B cell (primary cell): ENCODE results near the gene USF1. TPM values are rescaled to one million over a fixed set of nuclear protein-coding genes. Genes with fewer than 3 reads are reported as not detected.

Experiments
- ATAC-seq: fragments of 200-7000 bp; cut with Tn5 transposase; one replicate; pipeline ENCODE4 v1.10.0; 2021; ENCODE audit warnings: low read depth, mild to moderate bottlenecking, moderate number of reproducible peaks, moderate library complexity
- CTCF ChIA-PET: fragments of 350-600 bp; sonication (Branson Sonifier 250); formaldehyde crosslinking; loops from one replicate; lab custom pipeline; 2021; ENCODE audit warnings: antibody characterized with exemption, inconsistent platforms; lab: Charles Lee
- POLR2A ChIA-PET: fragments of 350-600 bp; sonication (Branson Sonifier 250); formaldehyde crosslinking; loops from one replicate; lab custom pipeline; 2021; ENCODE audit warnings: antibody characterized with exemption; lab: Charles Lee
- DNase-seq: peaks from one replicate; pipeline ENCODE4 v3.0.0; 2013
- H2AFZ ChIP-seq: 2 replicates; pipeline ENCODE4 v1.6.1; 2012; ENCODE audit warnings: mild to moderate bottlenecking, low read depth, low read length; ENCODE audit not compliant: insufficient read depth, poor library complexity, severe bottlenecking
- H3K27ac ChIP-seq, 2 donors: 1 replicate in 1 of 2; 2 replicates in 1 of 2; pipeline ENCODE4 v1.5.1; 2012 to 2013; ENCODE audit warnings: low read length in 2 of 2, mild to moderate bottlenecking in 2 of 2, moderate library complexity in 1 of 2
- H3K27me3 ChIP-seq, 4 experiments: fragments of 200-600 bp in 1 of 4; sonication (generic) in 1 of 4; replicated peaks in 1 of 4; 1 replicate in 2 of 4; 2 replicates in 2 of 4; pipeline versions ENCODE4 v1.6.1 to v1.7.0; 2013 to 2016; ENCODE audit warnings: low read length in 3 of 4, mild to moderate bottlenecking in 2 of 4, mixed read lengths in 1 of 4, moderate library complexity in 1 of 4; ENCODE audit not compliant: insufficient read depth in 4 of 4, control insufficient read depth in 3 of 4; ENCODE audit errors: control extremely low read depth in 1 of 4
- H3K36me3 ChIP-seq, 2 experiments: replicated peaks in 1 of 2; 1 replicate in 1 of 2; 2 replicates in 1 of 2; pipeline versions ENCODE4 v1.6.1 to v1.7.1; 2013; ENCODE audit warnings: low read length in 1 of 2; ENCODE audit not compliant: insufficient read depth in 2 of 2, control insufficient read depth in 1 of 2; ENCODE audit errors: control extremely low read depth in 1 of 2, extremely low read depth in 1 of 2
- H3K4me1 ChIP-seq, 2 donors: fragments of 200-600 bp in 1 of 2; sonication (generic) in 1 of 2; 1 replicate in 1 of 2; 2 replicates in 1 of 2; pipeline versions ENCODE4 v1.5.1 to v1.6.1; 2013 to 2017; ENCODE audit warnings: low read length in 2 of 2; ENCODE audit not compliant: control insufficient read depth in 2 of 2, insufficient read depth in 2 of 2
- H3K4me2 ChIP-seq: replicated peaks from 2 replicates; pipeline ENCODE3; 2012; ENCODE audit warnings: mild to moderate bottlenecking, low read depth, low read length; ENCODE audit not compliant: poor library complexity, severe bottlenecking
- H3K4me3 ChIP-seq, 5 experiments: fragments of 200-600 bp in 1 of 5; sonication (generic) in 1 of 5; 1 replicate in 3 of 5; 2 replicates in 2 of 5; pipeline versions ENCODE4 v1.5.1 to v1.7.0; 2011 to 2016; ENCODE audit warnings: low read length in 4 of 5, mild to moderate bottlenecking in 4 of 5, low read depth in 2 of 5, control low read depth in 1 of 5, moderate library complexity in 1 of 5; ENCODE audit not compliant: insufficient read depth in 1 of 5; ENCODE audit errors: control extremely low read depth in 1 of 5, extremely low read depth in 1 of 5
- H3K79me2 ChIP-seq: fragments of 200-600 bp; sonication (generic); one replicate; pipeline ENCODE4 v1.6.0; 2016; ENCODE audit warnings: low read length; ENCODE audit not compliant: control insufficient read depth, insufficient read depth
- H3K9ac ChIP-seq: fragments of 200-600 bp; sonication (generic); 2 replicates; pipeline ENCODE4 v1.6.1; 2017; ENCODE audit warnings: mild to moderate bottlenecking, low read length, moderate library complexity
- H3K9me3 ChIP-seq, 3 donors: one replicate each; pipeline versions ENCODE4 v1.6.1 to v1.7.1; 2013; ENCODE audit warnings: low read length in 2 of 3; ENCODE audit not compliant: control insufficient read depth in 2 of 3, insufficient read depth in 1 of 3; ENCODE audit errors: control extremely low read depth in 1 of 3
- H4K20me1 ChIP-seq: 2 replicates; pipeline ENCODE4 v1.6.0; 2012; ENCODE audit warnings: mild to moderate bottlenecking, low read length; ENCODE audit not compliant: insufficient read depth, control insufficient read depth, poor library complexity, severe bottlenecking
- H3K27ac Mint-ChIP-seq: one replicate; pipeline ENCODE4 v1.8.0; 2021; ENCODE audit warnings: mixed read lengths
- H3K27me3 Mint-ChIP-seq: one replicate; pipeline ENCODE4 v1.8.0; 2021; ENCODE audit warnings: mixed read lengths
- H3K4me1 Mint-ChIP-seq: one replicate; pipeline ENCODE4 v1.8.0; 2021; ENCODE audit warnings: mixed read lengths
- H3K4me3 Mint-ChIP-seq: one replicate; pipeline ENCODE4 v1.8.0; 2021; ENCODE audit warnings: mixed read lengths
- H3K9me3 Mint-ChIP-seq: one replicate; pipeline ENCODE4 v1.8.0; 2022; ENCODE audit warnings: mixed read lengths; ENCODE audit not compliant: insufficient read depth
- EZH2 ChIP-seq: IDR thresholded peaks from 2 replicates; pipeline ENCODE4 v1.6.1; 2012; ENCODE audit warnings: borderline replicate concordance, low read depth, mild to moderate bottlenecking, moderate library complexity, low read length; ENCODE audit not compliant: insufficient read depth, poor library complexity, severe bottlenecking
- WGBS: methylation state at CpG from one replicate; pipeline ENCODE4 v1.1.5; 2013; ENCODE audit warnings: missing lambda C conversion rate; ENCODE audit not compliant: insufficient coverage; 5-methylcytosine and 5-hydroxymethylcytosine counted together
- intact Hi-C: fragments of 100-400 bp; cut with micrococcal nuclease; formaldehyde crosslinking; loops from one replicate; pipeline ENCODE4 v1.10.0; 2022
- polyA plus RNA-seq: library from polyadenylated mRNA; depleted of rRNA; stranded (reverse); fragments of >200 nt; gene quantifications from 2 replicates; pipeline ENCODE4 v1.2.3, GENCODE V29; 2012
- total RNA-seq, 2 donors: library from RNA; stranded (reverse); fragments of 120-200 nt in 1 of 2; gene quantifications; 1 replicate in 1 of 2; 2 replicates in 1 of 2; pipeline versions ENCODE4 v1.2.3 to v1.2.4, GENCODE V29; 2013 to 2022
- TF ChIP-seq, protein P1 (sequence below): fragments of 200-600 bp; IDR thresholded peaks from one replicate; pipeline ENCODE4 v1.8.0; 2022; ENCODE audit warnings: antibody characterized with exemption, mild to moderate bottlenecking

Gene USF1
- total and polyA plus RNA-seq, 2 donors (not counting 1 experiment from before 2014, with no cell fraction given) = 192 to 249 TPM

DNA sequence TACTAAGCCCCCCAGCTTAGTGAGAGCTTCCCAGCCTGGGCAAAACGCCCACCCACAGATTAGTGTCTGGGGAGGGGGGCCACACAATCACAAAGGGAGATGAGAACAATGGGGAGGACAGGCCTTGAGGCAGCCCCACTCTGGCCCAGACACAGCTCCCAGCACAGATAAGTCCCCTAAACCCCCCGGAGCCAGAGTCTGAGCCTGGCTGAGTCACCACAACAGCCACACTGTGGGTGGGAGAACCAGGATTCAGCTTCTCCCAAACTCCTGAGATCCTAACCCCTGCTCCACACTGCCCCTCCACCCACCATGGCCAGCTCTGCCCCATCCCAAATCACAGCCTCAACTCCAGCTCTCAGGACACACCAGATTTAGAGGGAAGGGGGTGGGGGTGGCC, 39.4 kb upstream of the USF1 start:
- H4K20me1 ChIP-seq = no peaks in the 10 kb centered on the region
- ChIA-PET POLR2A (no interaction called here), CTCF (interaction anchor here (1.1 kb wide), 1 partner anchor 14 kb away, joined by 4 read pairs; no protein-coding TSS in a partner anchor)
- TF ChIP-seq, protein P1, sequence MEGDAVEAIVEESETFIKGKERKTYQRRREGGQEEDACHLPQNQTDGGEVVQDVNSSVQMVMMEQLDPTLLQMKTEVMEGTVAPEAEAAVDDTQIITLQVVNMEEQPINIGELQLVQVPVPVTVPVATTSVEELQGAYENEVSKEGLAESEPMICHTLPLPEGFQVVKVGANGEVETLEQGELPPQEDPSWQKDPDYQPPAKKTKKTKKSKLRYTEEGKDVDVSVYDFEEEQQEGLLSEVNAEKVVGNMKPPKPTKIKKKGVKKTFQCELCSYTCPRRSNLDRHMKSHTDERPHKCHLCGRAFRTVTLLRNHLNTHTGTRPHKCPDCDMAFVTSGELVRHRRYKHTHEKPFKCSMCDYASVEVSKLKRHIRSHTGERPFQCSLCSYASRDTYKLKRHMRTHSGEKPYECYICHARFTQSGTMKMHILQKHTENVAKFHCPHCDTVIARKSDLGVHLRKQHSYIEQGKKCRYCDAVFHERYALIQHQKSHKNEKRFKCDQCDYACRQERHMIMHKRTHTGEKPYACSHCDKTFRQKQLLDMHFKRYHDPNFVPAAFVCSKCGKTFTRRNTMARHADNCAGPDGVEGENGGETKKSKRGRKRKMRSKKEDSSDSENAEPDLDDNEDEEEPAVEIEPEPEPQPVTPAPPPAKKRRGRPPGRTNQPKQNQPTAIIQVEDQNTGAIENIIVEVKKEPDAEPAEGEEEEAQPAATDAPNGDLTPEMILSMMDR = no peak
- no peak for TF ChIP-seq EZH2
- ATAC-seq (no peak), DNase-seq (no peak)
- Mint-ChIP-seq H3K27ac (no peak overlapping the region), H3K9me3 (no peaks in the 10 kb centered on the region), H3K4me3 (no peak overlapping the region), H3K4me1 (no peaks in the 10 kb centered on the region), H3K27me3 (peaks cover 7% of the 10 kb centered on the region)
- intact Hi-C loops = no loop called here
- no peak overlapping the region for H3K27ac ChIP-seq
- no peak overlapping the region for H3K4me3 ChIP-seq
- H3K9ac ChIP-seq = no peak overlapping the region
- WGBS = 90% methylated on average over 1 of the region's 2 CpGs
- no peaks in the 10 kb centered on the region for H3K36me3 ChIP-seq
- no peaks in the 10 kb centered on the region for H3K79me2 ChIP-seq
- H3K4me1 ChIP-seq = no peaks in the 10 kb centered on the region
- no peaks in the 10 kb centered on the region for H3K9me3 ChIP-seq
- no peaks in the 10 kb centered on the region for H3K27me3 ChIP-seq
- H3K4me2 ChIP-seq = no peak overlapping the region
- no peak overlapping the region for H2AFZ ChIP-seq

DNA sequence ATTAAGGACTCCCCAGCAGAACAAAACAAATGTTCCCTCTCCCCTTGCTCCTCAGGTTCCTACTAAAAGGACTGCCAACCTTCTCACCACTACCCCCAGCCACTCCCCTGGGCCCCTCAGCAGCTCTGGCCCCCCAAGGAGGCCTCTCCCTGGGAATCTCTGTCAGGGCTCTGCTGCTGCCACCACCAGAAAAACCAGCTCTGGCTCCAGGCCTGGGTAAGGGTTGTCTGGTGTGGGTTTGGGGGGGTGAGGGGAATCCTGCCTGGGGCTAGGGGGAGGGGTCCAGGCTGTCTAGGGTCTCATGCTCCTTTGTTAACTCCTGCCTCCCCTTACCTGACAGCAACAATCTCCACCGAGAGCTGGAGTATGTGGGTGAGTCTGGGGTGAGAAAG, 38.8 kb upstream of the USF1 start:
- H3K9me3 ChIP-seq = no peaks in the 10 kb centered on the region
- no peak overlapping the region for H3K9ac ChIP-seq
- no peaks in the 10 kb centered on the region for H3K9me3 Mint-ChIP-seq
- ChIA-PET POLR2A (no interaction called here), CTCF (interaction anchor here (1.1 kb wide), 1 partner anchor 14 kb away, joined by 4 read pairs; no protein-coding TSS in a partner anchor)
- H3K27me3 Mint-ChIP-seq = peaks cover 7% of the 10 kb centered on the region
- ATAC-seq (no peak), DNase-seq (no peak)
- no peaks in the 10 kb centered on the region for H3K4me1 ChIP-seq
- WGBS = no CpG with 5 or more reads among the region's 1 CpG
- H3K4me2 ChIP-seq = no peak overlapping the region
- intact Hi-C loops = no loop called here
- no peaks in the 10 kb centered on the region for H4K20me1 ChIP-seq
- no peak overlapping the region for H2AFZ ChIP-seq
- H3K27ac ChIP-seq = no peak overlapping the region
- no peaks in the 10 kb centered on the region for H3K4me1 Mint-ChIP-seq
- H3K79me2 ChIP-seq = no peaks in the 10 kb centered on the region
- no peak overlapping the region for H3K27ac Mint-ChIP-seq
- no peak overlapping the region for H3K4me3 Mint-ChIP-seq
- H3K27me3 ChIP-seq = no peaks in the 10 kb centered on the region
- H3K4me3 ChIP-seq = no peak overlapping the region
- TF ChIP-seq, protein P1 = no peak
- no peak for TF ChIP-seq EZH2
- H3K36me3 ChIP-seq = no peaks in the 10 kb centered on the region
